GM18870 (cell line): Measurements from ENCODE around the gene GALNT9.

Experiments
- ATAC-seq: cut with Tn5 transposase; IDR thresholded peaks from one replicate; pipeline ENCODE4 v1.9.1; 2021; ENCODE audit warnings: moderate library complexity; ENCODE audit not compliant: unreplicated experiment

Gene GALNT9

GRCh38 chr12:132344601-132345000 lies 15.2 kb upstream of the GALNT9 start:
- no peak for ATAC-seq

- ATAC-seq = no peak
These were observed 14.8 kb upstream of the GALNT9 start for GRCh38 chr12:132344181-132344580.

- ATAC-seq = no peak
These were observed 14.1 kb upstream of the GALNT9 start for GRCh38 chr12:132343294-132344004.

- ATAC-seq = no peak
These were observed 13.2 kb upstream of the GALNT9 start for GRCh38 chr12:132342251-132343227.

- ATAC-seq = no peak
These were observed 12.1 kb upstream of the GALNT9 start for GRCh38 chr12:132341318-132342050.

- no peak for ATAC-seq
These were observed 11.1 kb upstream of the GALNT9 start for GRCh38 chr12:132340266-132341035.

GRCh38 chr12:132339856-132340255 lies 10.5 kb upstream of the GALNT9 start:
- ATAC-seq = no peak

GRCh38 chr12:132338781-132339180 lies 9.4 kb upstream of the GALNT9 start:
- no peak for ATAC-seq

GRCh38 chr12:132338311-132338710 lies 8.9 kb upstream of the GALNT9 start:
- no peak for ATAC-seq

GRCh38 chr12:132337557-132337956 lies 8.2 kb upstream of the GALNT9 start:
- no peak for ATAC-seq

- no peak for ATAC-seq
These were observed 7.3 kb upstream of the GALNT9 start for GRCh38 chr12:132336451-132337413.

- ATAC-seq = no peak
These were observed 5.9 kb upstream of the GALNT9 start for GRCh38 chr12:132335179-132335756.

- ATAC-seq = no peak
These were observed 4.4 kb upstream of the GALNT9 start for GRCh38 chr12:132333766-132334165.

GRCh38 chr12:132333273-132333672 lies 3.9 kb upstream of the GALNT9 start:
- no peak for ATAC-seq

GRCh38 chr12:132330549-132330881 lies 1.1 kb upstream of the GALNT9 start:
- no peak for ATAC-seq

GRCh38 chr12:132329720-132330548 lies 545 bp upstream of the GALNT9 start:
- no peak for ATAC-seq

- ATAC-seq = no peak
These were observed 933 bp downstream of the GALNT9 start for GRCh38 chr12:132328282-132329029.
